Suprapubic skin (tissue), 4 donors: Measurements from ENCODE around the gene ADM2.

Experiments
- CTCF ChIP-seq, 2 donors: fragments of 200-600 bp in 1 of 2; fragments of 450-650 bp in 1 of 2; sonication (generic) in 1 of 2; IDR thresholded peaks; one replicate each; pipeline ENCODE4 v1.5.1; 2016 to 2019; ENCODE audit warnings: antibody characterized with exemption in 2 of 2, mild to moderate bottlenecking in 1 of 2, moderate library complexity in 1 of 2
- EP300 ChIP-seq: sonication (generic); formaldehyde crosslinking; IDR thresholded peaks from one replicate; pipeline ENCODE4 v1.6.1; 2017; ENCODE audit warnings: antibody characterized with exemption
- POLR2AphosphoS5 ChIP-seq, 3 donors: sonication (generic); formaldehyde crosslinking; IDR thresholded peaks; one replicate each; pipeline ENCODE4 v1.6.1; 2017; ENCODE audit warnings: antibody characterized with exemption in 3 of 3

- TF ChIP-seq CTCF (IDR thresholded peaks at IDR 0.05) (no peak), EP300 (no peak), POLR2AphosphoS5 (IDR thresholded peaks at IDR 0.05) (no peak)
Measured at GRCh38 chr22:50497093-50497492, 15.8 kb downstream of the ADM2 start.
